ENCODE data around the gene GPR55. TPM values are rescaled to one million over a fixed set of nuclear protein-coding genes. Genes with fewer than 3 reads are reported as not detected.

Gene GPR55
- total RNA-seq, 1 experiment from 2014 or later: not detected

- Histone ChIP-seq H3K14ac (ENCODE audit: insufficient read depth, low read length) (peak overlapping the region; percentile 42; the same call in 1 of the 2 replicates), H3K27ac (ENCODE audit: insufficient read length, low read depth, low read length) (no peak overlapping the region), H3K4me2 (ENCODE audit: insufficient read depth, insufficient read length, low read length) (no peak overlapping the region), H2AK5ac (ENCODE audit: insufficient read length, low read length) (no peak overlapping the region), H4K8ac (replicated peaks; ENCODE audit: insufficient read length, low read depth, low read length) (no peak overlapping the region), H2AFZ (ENCODE audit: low read length) (no peak overlapping the region), H3K4ac (ENCODE audit: low read depth, low read length) (no peak overlapping the region), H2BK120ac (ENCODE audit: low read depth, low read length, poor library complexity, severe bottlenecking) (no peak overlapping the region), H4K91ac (ENCODE audit: insufficient read length, low read depth, low read length) (no peak overlapping the region), H3K79me2 (ENCODE audit: insufficient read depth, low read length) (no peaks in the 10 kb centered on the region), H4K20me1 (ENCODE audit: control insufficient read depth, insufficient read depth, insufficient read length) (no peaks in the 10 kb centered on the region), H3T11ph (ENCODE audit: low read length) (no peak overlapping the region), H4K5ac (ENCODE audit: insufficient read length, low read depth, low read length) (no peak overlapping the region), H3K79me1 (ENCODE audit: insufficient read depth, low read depth, low read length, poor library complexity, severe bottlenecking) (no peaks in the 10 kb centered on the region), H2BK5ac (ENCODE audit: insufficient read length, low read length) (no peak overlapping the region), H2BK20ac (ENCODE audit: low read depth, low read length, poor library complexity, severe bottlenecking) (no peak overlapping the region), H3K23me2 (ENCODE audit: insufficient read length, low read depth, low read length, poor library complexity, severe bottlenecking) (peaks cover 5% of the 10 kb centered on the region), H3K27me3 (ENCODE audit: insufficient read depth, low read length) (no peaks in the 10 kb centered on the region; the same call in 1 of the 2 replicates), H3K56ac (ENCODE audit: insufficient read length, low read depth, low read length) (no peak overlapping the region), H3K9me3 (ENCODE audit: control insufficient read depth, low read depth, low read length) (no peaks in the 10 kb centered on the region), H3K9ac (ENCODE audit: extremely low read depth, insufficient read length, low read length) (no peak overlapping the region), H2BK15ac (ENCODE audit: low read depth, low read length) (no peak overlapping the region), H3K4me1 (ENCODE audit: insufficient read depth, low read length) (no peaks in the 10 kb centered on the region), H3K18ac (ENCODE audit: insufficient read length, low read depth, low read length) (no peak overlapping the region), H2BK12ac (ENCODE audit: insufficient read length, low read depth, low read length) (no peak overlapping the region), H3K23ac (ENCODE audit: insufficient read length, low read depth, low read length) (no peak overlapping the region)
- Mint-ChIP-seq H3K9me3 (peaks cover 0 to 2% of the 10 kb centered on the region in 2 experiments; a peak in 1 of 5 replicates), H3K27me3 (ENCODE audit: low read depth) (peaks cover 28% of the 10 kb centered on the region), H3K4me3 (no peak overlapping the region), H3K36me3 (ENCODE audit: insufficient read depth in 1 of 3, low read depth in 3 of 3) (no peaks in the 10 kb centered on the region), H3K27ac (peak overlapping the region in 1 of 3 experiments; percentile 63; a peak in 1 of 7 replicates), H3K4me1 (peaks cover 20 to 25% of the 10 kb centered on the region in 2 experiments)
- TF ChIP-seq CTCF (conservative IDR thresholded peaks at IDR 0.05): no peak
- no CpG with 5 or more reads among the region's 9 CpGs for WGBS (ENCODE audit: extremely low coverage, insufficient read length, low lambda C conversion rate)
- no peak for DNase-seq
Observed at GRCh38 chr2:230953845-230954244, 28.8 kb upstream of the GPR55 start.
